Measurements from ENCODE around the gene ILDR1.

ILDR1 gene

DNA sequence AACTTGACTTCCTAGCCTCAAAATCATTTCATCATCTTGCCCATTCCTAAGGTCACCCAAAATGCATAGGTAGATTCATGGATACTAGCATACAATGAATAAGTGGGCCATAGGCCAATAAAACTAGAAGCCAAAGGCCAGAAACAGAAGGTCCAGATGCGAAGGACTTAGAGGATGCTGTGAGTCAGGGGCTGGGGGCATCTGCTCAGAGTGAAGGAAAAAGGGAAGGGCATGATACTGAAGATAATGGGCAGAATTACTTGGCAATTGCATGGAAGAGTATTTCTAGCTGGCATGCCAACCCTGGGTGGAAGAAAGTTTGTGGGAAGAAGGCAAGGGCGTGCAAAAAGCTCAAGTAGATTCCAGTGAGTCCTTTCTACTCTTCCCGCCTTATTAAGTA is 27.5 kb downstream of the ILDR1 start:
- no peak overlapping the region for H3K27ac ChIP-seq
- TF ChIP-seq, protein P1, sequence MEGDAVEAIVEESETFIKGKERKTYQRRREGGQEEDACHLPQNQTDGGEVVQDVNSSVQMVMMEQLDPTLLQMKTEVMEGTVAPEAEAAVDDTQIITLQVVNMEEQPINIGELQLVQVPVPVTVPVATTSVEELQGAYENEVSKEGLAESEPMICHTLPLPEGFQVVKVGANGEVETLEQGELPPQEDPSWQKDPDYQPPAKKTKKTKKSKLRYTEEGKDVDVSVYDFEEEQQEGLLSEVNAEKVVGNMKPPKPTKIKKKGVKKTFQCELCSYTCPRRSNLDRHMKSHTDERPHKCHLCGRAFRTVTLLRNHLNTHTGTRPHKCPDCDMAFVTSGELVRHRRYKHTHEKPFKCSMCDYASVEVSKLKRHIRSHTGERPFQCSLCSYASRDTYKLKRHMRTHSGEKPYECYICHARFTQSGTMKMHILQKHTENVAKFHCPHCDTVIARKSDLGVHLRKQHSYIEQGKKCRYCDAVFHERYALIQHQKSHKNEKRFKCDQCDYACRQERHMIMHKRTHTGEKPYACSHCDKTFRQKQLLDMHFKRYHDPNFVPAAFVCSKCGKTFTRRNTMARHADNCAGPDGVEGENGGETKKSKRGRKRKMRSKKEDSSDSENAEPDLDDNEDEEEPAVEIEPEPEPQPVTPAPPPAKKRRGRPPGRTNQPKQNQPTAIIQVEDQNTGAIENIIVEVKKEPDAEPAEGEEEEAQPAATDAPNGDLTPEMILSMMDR (IDR thresholded peaks at IDR 0.05) = no peak
- TF ChIP-seq ZFX (IDR thresholded peaks at IDR 0.05; ENCODE audit: borderline replicate concordance) = no peak

DNA sequence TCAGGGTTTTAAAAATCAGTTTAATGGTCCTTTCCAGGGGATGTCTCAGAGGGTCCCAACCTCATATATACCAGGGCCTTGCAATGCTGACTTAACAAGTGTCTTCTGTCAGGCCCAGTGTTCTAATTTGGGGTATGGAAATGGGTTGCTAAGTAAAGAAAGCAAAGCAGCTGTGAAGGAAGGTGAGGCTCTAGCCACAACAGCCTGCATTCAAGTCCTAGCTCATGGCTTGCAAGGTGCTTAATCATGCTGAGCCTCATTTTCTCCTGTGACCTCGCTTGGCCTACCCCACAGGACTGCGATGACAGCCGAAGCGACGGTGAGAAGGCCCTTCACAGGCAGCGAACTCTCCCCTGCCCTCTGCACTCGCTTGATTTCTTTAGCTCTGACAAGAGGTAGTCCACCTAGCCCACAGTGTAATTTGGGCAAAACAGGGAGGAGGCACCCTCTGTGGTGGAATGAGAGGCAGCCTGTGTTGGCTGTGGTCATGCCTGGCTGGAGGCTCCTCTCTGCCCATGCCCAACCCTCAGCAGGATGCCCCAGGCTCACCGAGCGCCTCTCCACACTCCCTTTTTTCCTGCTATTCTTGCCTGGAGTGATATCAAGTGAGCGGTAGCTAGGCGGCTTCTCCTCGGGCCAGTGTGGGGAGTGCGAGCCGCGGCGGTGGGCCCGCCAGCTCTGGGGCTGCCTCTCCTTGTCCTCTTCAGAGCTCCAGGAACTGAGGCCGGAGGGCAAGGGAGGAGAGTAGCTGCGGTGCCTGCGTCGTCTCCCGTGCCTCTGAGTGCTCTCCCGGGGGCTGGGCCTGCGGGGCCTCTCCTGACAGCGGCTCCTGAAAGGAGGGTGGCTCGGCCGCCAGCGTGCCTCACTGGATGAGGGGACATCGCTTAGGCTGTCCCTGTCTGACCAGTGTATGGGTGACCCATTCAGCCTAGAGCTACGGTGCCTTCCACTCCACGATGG is 29.2 kb downstream of the ILDR1 start:
- no peak for TF ChIP-seq ZFX (IDR thresholded peaks at IDR 0.05; ENCODE audit: borderline replicate concordance)
- TF ChIP-seq, protein P1 (IDR thresholded peaks at IDR 0.05) = no peak
- H3K27ac ChIP-seq = no peak overlapping the region

DNA sequence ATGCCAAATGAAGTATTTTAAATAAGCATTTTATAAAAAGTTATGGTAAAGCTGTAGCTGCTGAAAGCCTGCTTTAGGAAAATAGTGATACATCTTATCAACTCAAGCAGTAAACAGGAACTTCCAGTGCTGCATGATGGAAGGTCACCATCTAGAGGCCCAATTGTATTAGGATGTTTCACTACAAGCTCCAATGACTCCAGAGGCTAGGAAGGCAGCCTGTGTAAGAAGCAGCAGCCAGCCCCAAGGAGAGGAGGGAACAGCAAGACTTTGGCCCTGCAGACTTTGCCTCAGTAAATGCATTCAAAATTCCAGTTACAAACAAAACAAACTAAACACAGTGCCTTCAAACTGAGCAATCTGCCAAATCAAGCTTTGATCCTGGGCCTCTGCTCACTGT is 32.1 kb downstream of the ILDR1 start:
- no peak overlapping the region for H3K27ac ChIP-seq
- TF ChIP-seq, protein P1 (IDR thresholded peaks at IDR 0.05) = peak; percentile 44
- TF ChIP-seq ZFX (IDR thresholded peaks at IDR 0.05; ENCODE audit: borderline replicate concordance) = no peak

DNA sequence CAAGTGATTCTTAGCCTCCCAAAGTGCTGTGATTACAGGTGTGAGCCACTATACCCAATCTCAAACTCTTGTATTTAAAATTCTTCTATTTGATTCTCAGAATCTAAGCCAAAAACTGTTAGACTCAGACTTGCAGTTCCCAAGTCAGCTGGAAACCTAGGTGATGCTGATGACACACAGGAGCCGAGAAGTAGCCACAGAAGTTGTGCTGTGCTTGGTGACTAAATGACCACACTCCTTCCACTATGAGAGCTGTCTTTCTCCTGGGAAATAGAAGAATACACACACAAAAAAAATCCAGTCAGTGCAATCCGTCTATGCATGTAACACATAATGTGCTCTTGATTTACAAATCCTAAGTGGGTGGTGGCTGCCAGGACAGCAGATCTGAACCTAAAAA is 33.9 kb downstream of the ILDR1 start:
- H3K27ac ChIP-seq = no peak overlapping the region
- TF ChIP-seq ZFX (IDR thresholded peaks at IDR 0.05; ENCODE audit: borderline replicate concordance) = no peak
- TF ChIP-seq, protein P1 (IDR thresholded peaks at IDR 0.05) = no peak

DNA sequence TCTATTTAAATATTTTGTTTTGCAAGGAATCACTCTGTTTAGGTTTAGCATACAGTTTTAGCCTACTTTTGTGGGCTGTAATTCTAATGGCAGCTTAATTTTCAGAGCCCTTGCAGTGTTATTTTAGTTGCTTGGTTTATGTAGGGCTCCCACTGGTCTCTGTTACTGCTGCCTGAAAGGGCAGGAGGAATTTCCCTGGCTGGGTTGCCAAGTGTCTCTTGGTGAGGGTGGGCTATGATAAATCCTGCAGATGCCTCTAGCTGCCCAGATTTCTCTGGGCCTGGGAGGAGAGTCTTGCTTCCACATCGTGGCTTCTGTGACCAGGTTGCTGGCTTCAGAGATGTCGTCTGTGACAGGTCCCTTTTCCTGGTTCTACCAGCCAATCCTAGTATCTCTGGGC is 36.2 kb downstream of the ILDR1 start:
- no peak overlapping the region for H3K27ac ChIP-seq
- TF ChIP-seq, protein P1 (IDR thresholded peaks at IDR 0.05) = no peak
- TF ChIP-seq ZFX (IDR thresholded peaks at IDR 0.05; ENCODE audit: borderline replicate concordance) = no peak

DNA sequence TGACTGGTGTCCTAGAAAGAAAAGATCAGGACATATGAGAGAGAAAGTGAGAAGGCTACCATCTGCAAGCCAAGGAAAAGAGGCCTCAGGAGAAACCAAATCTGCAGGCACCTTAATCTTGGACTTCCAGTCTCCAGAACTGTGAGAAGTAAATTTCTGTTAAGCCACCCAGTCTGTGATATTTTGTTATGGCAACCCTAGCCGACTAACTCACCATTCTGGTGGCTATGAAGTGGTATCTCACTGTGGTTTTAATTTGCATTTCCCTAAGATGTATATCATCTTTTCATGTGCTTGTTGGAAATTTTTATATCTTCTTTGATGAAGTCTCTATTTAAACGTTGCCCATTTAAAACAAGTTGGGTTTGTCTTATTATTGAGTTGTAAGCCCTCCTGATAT is 40.6 kb downstream of the ILDR1 start:
- no peak overlapping the region for H3K27ac ChIP-seq
- TF ChIP-seq ZFX (IDR thresholded peaks at IDR 0.05; ENCODE audit: borderline replicate concordance) = no peak
- TF ChIP-seq, protein P1 (IDR thresholded peaks at IDR 0.05) = no peak

DNA sequence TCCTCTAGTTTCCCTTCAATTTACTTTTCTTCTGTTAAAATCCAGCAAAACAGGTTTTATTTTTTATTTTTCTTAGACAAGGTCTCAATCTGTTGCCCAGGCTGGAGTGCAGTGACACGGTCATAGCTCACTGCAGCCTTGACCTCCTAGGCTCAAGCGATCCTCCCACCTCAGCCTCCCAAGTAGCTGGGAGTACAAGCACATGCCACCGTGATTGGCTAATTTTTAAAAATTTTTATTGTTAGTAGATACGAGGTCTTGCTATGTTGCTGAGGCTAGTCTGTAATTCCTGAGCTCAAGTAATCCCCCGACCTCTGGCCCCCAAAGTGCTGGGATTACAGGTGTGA is 41.6 kb downstream of the ILDR1 start:
- H3K27ac ChIP-seq = no peak overlapping the region
- TF ChIP-seq, protein P1 (IDR thresholded peaks at IDR 0.05) = no peak
